Measurements from ENCODE around the gene ORC1. TPM values are rescaled to one million over a fixed set of nuclear protein-coding genes. Genes with fewer than 3 reads are reported as not detected.
"Not testable (repeated sequence)": the region's sequence is repeated elsewhere in the genome, so short reads cannot be mapped to it uniquely, and the experiment has no call there.

The ORC1 gene
- total and polyA plus RNA-seq, 8 donors, result 2.3 to 9.7 (median 6.7) TPM

DNA sequence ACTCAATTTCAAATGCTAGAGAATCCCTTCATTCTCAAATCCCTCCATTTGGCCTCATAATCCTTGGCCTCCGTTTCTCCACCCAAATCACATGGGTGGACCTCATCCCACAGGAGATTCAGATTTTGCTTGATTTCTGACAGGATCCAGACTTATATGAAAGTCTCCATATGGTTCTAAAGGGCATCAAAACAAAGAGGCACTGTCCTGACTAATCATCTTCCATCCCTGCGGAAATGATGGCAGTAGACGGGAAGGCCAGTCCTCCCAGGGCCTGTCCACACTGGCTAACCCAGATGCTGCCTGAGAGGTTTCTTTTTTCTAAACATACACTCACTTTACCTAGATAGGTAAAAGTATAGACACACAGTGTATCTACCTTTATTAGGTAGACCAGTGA is 18.8 kb downstream of the ORC1 start:
- ATAC-seq, result no peak
- intact Hi-C loops (cut with DNase I), result no loop called here
- peaks cover 0 to 51% of the 10 kb centered on the region in 2 donors for H3K36me3 ChIP-seq

GRCh38 chr1:52369851-52370250 is 34.4 kb downstream of the ORC1 start:
- intact Hi-C loops (cut with DNase I); H3K27me3 ChIP-seq; H3K4me3 ChIP-seq; DNase-seq; H3K36me3 ChIP-seq; H3K9me3 ChIP-seq; H3K27ac ChIP-seq; ATAC-seq: not testable (repeated sequence)
- peaks cover 4 to 23% of the 10 kb centered on the region in 2 donors for H3K4me1 ChIP-seq

More for the DNA sequence above, 18.8 kb downstream of the ORC1 start:
- no peaks in the 10 kb centered on the region for H3K4me1 ChIP-seq
- DNase-seq, result no peak
- H3K4me3 ChIP-seq, result no peak overlapping the region
- TF ChIP-seq CTCF (IDR thresholded peaks at IDR 0.05), result no peak
- H3K9me3 ChIP-seq, result no peaks in the 10 kb centered on the region
- H3K27me3 ChIP-seq, result no peaks in the 10 kb centered on the region
- no peak overlapping the region for H3K27ac ChIP-seq

- intact Hi-C loops (cut with DNase I), result no loop called here
- ATAC-seq, result peak; percentile 32
- peaks cover 0 to 7% of the 10 kb centered on the region in 2 donors for H3K36me3 ChIP-seq
- peaks cover 11 to 32% of the 10 kb centered on the region in 2 donors for H3K4me1 ChIP-seq
- H3K4me3 ChIP-seq, result peak overlapping the region; percentile 36 to 38
- peak overlapping the region in 1 of 2 donors; percentile 28 for H3K27ac ChIP-seq
- peak; percentile 26 to 92 (median 69) for DNase-seq
- peaks cover 0 to 6% of the 10 kb centered on the region in 2 donors for H3K27me3 ChIP-seq
- TF ChIP-seq CTCF (IDR thresholded peaks at IDR 0.05), result no peak
- no peaks in the 10 kb centered on the region for H3K9me3 ChIP-seq
These were observed 35.6 kb downstream of the ORC1 start for GRCh38 chr1:52368383-52369172.

- no peak overlapping the region for H3K4me3 ChIP-seq
- no peak for ATAC-seq
- no peak for TF ChIP-seq CTCF (IDR thresholded peaks at IDR 0.05)
These were observed 37.0 kb downstream of the ORC1 start for GRCh38 chr1:52367272-52367671.

DNA sequence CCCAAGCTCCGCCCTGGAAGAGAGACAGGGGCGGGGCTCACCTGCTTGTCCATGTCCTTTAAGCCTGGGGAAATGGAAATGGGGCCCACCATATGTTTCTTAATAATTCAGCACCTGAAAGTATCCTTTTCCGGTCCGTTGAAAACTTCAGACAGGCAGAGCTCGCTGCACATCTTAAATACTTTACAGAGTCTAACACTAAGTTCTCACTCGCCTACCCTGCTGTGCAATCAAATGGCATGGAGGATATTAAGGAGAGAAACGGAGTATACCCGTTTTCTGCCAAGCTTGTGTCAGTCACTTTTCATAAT is 37.8 kb downstream of the ORC1 start:
- Histone ChIP-seq H3K4me3 (peak overlapping the region; percentile 71 to 92), H3K27ac (peak overlapping the region; percentile 94), H3K9me3 (no peaks in the 10 kb centered on the region), H3K36me3 (peaks cover 0 to 27% of the 10 kb centered on the region in 2 donors), H3K27me3 (peaks cover 0 to 6% of the 10 kb centered on the region in 2 donors), H3K4me1 (peaks cover 11 to 32% of the 10 kb centered on the region in 2 donors)
- intact Hi-C loops (cut with DNase I), result no loop called here
- ATAC-seq (no peak), DNase-seq (no peak)
- no peak for TF ChIP-seq CTCF (IDR thresholded peaks at IDR 0.05)

More at GRCh38 chr1:52367272-52367671, 37.0 kb downstream of the ORC1 start:
- DNase-seq, result no peak
- H3K9me3 ChIP-seq, result no peaks in the 10 kb centered on the region
- peaks cover 0 to 6% of the 10 kb centered on the region in 2 donors for H3K27me3 ChIP-seq
- intact Hi-C loops (cut with DNase I), result no loop called here
- peaks cover 11 to 32% of the 10 kb centered on the region in 2 donors for H3K4me1 ChIP-seq
- H3K27ac ChIP-seq, result no peak overlapping the region
- peaks cover 0 to 19% of the 10 kb centered on the region in 2 donors for H3K36me3 ChIP-seq
